ENCODE results near the gene SLC4A1AP.
"Not testable (repeated sequence)": the region's sequence is repeated elsewhere in the genome, so short reads cannot be mapped to it uniquely, and the experiment has no call there.

The SLC4A1AP gene, protein sequence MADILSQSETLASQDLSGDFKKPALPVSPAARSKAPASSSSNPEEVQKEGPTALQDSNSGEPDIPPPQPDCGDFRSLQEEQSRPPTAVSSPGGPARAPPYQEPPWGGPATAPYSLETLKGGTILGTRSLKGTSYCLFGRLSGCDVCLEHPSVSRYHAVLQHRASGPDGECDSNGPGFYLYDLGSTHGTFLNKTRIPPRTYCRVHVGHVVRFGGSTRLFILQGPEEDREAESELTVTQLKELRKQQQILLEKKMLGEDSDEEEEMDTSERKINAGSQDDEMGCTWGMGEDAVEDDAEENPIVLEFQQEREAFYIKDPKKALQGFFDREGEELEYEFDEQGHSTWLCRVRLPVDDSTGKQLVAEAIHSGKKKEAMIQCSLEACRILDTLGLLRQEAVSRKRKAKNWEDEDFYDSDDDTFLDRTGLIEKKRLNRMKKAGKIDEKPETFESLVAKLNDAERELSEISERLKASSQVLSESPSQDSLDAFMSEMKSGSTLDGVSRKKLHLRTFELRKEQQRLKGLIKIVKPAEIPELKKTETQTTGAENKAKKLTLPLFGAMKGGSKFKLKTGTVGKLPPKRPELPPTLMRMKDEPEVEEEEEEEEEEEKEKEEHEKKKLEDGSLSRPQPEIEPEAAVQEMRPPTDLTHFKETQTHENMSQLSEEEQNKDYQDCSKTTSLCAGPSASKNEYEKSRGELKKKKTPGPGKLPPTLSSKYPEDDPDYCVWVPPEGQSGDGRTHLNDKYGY

DNA sequence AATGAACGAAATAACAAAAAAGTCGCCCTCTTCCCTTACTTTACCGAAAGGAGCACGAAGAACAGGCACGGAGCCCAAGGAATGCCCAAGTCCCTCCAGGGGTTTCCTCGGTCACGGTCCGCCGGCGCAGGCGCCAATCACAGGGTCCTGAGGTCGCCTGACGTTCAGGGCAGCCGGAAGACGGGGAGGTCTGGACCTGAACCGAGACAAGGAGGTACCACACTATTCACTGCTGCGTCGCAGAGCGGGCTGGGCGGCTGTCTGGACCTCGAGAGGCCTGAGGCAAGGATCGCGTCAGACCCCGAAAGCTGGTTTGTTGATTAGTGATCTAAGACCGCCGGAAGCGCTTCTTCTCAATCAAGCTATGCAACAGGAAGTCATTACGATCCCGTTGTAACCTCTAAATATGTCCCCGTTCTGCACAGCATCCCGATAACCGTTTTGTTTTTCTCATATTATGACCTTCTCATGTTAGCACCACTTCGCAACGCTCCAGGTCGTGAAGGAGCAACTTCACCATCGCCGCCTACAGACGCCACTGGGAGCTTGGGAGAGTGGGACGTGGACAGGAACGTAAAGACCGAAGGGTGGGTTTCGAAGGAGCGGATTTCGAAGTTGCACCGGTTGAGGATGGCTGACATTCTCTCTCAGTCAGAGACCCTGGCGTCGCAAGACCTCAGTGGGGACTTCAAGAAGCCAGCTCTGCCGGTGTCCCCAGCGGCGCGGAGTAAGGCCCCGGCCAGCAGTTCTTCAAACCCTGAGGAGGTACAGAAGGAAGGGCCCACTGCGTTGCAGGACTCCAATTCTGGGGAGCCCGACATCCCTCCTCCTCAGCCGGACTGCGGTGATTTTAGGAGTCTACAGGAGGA is at the start of gene SLC4A1AP, which contains the start of gene SUPT7L:
Gene SLC4A1AP, plus strand, starts transcription at position 605 of the 869 bp plus-strand sequence. Its CDS starts 26 bp downstream, at position 631.
Gene SUPT7L, minus strand, starts transcription at position 330 of the 869 bp plus-strand sequence. CDS start 1,422 bp downstream, outside the sequence.
- peak; percentile 91 for DNase-seq

DNA sequence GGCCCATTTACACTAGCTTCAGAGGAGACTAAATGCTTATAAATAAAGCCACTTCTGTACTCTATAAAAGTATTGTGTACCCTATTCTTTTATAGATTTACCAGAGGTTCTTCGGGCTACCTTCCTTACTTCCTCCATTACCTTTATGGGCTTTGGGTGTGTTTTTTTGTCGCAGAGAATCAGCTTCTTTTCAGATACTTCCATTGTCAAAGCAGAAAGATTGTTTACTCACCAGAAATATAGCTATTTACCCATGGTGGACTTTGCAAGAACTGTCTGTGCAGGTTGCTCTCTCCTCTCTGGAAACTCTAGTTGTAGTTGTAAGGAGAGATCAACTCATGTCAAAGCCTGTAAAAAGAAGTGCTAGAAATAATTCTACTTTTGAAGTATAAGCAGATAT is 49.7 kb upstream of the SLC4A1AP start:
- DNase-seq, result no peak

DNA sequence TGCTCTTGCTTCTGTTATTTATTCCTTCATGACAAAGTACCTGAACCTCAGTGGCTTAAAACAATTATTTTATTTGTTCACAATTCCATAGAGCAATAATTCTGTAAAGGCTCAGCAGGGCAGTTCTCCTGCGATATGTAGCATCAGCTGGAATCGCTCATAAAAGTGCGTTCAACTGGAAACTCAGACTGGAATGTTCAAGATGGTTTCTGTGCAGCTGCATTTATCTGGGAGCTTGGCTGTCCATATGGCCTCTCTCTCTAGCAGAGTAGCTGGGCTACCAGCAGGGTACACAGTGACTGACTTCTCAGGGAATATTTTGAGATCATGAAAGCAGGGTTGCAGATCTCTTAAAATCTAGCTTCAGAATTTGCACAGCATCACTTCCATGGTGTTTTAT is 48.4 kb upstream of the SLC4A1AP start:
- DNase-seq, result no peak

DNA sequence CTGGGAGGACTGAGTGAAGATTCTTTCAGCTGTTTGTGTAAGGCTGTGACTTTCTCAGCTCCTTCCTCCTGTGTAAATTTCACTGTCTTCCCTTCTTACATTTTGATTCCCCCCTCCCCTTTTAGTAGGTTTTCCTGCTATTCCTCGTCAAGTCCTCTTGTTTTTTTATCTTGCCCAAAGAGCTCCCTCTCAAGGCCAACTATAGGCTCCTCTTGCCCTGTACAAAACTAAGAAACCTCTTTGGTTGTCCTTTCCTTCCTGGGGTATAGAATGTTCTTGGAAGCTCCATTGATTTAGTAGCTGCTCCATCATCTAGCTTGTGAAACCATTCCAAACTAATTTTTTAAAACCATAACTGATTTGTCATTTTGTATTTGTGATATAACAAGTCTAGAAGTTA is 42.2 kb upstream of the SLC4A1AP start:
- no peak for DNase-seq

DNA sequence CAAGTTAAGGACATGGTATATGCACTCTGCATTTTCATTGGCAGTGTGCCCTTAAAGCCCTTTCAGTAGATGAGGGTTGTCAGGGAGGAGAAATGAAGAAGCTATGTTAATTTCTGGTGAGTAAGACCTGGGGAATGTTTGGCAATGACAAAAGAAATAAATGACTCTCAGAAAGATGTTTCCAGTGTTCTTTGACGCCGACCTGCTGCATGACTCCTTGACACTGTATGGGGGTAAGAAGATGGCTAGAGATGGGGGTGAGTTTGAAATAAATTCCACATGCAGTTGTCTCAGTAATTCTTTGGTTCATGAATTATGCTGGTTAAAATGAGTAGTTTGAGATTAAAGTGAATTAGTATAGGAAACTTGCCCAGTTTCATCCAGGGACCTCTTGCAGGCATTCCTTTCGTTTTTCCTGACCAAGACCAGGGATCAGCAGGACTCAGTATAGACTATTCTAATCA is 40.7 kb upstream of the SLC4A1AP start:
- DNase-seq, result peak; percentile 59

DNA sequence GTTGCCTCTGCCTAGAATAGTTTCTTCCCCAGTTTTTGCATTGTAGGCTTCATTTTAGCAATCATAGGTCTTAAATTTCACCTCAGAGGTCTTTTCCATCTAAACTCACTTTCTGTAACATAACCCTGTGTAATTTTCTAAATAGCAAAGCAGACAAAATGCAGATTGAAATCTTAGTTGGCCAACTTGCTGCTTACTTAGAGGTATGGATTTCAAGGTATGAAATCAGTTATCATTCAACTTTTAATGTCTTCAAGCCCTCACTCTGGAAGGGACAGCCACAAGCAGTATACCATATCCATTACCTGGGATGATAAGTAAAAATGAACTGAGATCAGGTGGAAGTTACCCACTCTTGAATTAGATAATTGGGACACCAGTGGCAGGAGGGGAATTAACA is 38.7 kb upstream of the SLC4A1AP start:
- no peak for DNase-seq

DNA sequence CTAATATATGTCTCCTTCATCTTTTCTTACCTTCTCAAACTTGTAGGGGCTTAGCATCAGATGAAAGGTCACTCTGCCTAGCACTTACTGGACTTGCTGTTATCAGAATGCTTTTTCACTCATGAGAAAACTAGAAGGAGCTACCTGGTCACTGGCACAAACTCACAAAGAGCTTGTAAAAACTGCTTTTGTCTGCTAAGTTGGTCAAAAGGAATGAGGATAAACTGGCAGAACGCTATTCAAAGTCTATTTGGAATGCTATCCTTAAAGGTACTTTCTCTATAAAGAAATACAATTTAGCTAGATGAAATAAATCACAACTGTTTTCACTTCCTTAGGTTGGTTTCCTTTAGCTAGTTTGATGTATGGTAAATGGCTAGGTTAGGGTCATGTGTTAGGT is 37.4 kb upstream of the SLC4A1AP start:
- DNase-seq, result not testable (repeated sequence)

DNA sequence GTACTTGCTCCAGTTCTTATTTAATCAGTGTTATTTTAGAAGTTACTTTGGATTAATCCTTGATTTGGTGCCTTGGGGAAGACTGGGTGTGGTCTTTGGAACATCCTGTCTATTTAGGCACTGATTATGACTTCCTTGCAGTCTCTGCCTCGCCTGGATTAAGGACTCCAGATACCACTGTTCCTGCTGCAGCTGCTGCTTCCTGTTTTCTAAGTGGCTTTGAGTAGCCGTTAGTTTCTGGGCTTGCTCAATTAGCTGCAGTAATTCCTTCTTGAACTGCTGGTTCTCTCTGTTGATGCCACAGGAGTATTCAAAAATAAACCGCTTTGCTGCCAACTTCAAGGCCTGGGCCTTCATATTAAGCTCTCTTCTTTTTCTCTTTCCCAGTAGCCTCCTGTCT is 36.8 kb upstream of the SLC4A1AP start:
- DNase-seq, result not testable (repeated sequence)

DNA sequence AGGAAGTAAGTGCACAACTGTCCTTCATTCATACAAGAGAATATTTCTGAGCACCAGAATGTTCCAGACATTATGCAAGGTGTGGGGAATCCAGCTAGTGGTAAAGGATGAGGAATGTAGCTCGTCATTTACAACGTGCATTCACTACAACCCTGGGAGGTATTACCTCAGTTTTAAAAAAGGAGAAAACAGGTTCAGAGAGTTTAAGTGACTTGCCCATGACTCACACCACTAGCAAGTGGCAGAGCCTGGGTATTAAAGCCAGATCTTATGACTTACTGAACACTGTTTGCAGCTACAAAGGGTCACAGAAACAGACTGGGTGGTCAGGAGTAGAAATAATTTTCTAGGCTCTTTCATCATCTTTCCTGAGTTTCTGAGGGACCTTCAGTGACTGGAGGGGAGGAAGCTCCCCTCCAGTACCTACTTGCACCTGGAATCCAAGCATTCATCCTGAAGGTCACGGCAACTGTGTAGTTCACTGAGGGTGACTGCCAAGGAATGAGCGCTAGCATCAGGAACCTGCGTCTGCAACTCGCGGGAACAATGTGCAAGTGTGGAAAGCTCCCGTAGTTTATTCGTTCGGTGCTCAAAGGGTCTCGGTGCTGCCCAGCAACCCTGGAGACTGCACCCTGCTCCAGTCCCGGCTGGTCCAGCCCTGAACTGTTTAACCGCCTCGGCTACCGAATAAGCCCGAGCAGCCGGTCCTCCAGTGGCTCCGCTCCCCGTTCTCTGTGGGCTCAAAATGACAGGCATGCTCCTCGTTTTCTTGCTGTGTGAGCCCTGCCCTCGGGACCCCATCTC is 35.5 kb upstream of the SLC4A1AP start:
- peak; percentile 62 for DNase-seq

DNA sequence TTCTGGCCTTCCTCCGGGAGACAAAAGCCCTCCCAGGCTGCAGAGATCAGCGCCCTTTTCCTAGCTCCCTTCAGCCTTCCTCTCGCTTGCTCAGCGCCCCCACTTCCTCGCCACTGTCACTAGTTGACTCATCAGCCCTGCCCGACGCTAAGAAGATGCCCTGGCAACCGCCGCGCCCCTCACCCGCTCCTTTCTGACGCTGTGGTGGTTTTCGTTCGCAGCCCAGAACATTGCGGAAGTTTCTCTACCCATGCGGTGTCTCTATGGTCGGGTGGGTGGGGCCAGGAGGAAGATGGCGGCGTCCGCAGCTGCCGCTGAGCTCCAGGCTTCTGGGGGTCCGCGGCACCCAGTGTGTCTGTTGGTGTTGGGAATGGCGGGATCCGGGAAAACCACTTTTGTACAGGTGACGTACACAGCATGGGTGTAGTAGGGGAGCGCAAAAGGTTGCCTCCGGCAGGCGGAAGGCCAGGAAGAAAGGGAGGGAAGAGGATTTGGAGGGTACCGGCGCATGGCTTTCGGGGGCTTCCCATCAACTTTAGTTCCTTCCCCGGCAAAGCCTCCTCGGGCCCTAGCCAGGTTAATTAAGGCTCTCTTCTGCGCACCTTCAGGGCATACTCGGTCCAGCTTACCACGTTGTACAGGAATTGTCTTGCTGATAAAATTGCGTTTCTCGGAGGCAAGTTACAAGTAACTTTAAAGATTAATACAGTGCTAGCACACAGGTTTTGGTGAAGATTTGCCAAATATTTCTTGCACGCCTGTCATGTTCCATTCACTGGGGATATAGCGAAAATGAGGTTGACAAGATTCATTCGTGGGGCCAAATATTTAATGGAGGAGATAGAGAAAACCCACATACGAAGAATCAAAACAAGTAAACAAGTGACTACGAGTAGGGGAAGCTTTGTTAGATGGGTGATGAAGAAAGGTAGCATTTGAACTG is 34.7 kb upstream of the SLC4A1AP start, which contains the start of the genes CCDC121 and GPN1:
Gene CCDC121, minus strand, starts transcription at position 246 of the 943 bp plus-strand sequence. CDS start 1,213 bp downstream, outside the sequence.
Gene GPN1, plus strand, starts transcription at position 284 of the 943 bp plus-strand sequence. Its CDS starts 9 bp downstream, at position 293.
- DNase-seq, result peak; percentile 92

DNA sequence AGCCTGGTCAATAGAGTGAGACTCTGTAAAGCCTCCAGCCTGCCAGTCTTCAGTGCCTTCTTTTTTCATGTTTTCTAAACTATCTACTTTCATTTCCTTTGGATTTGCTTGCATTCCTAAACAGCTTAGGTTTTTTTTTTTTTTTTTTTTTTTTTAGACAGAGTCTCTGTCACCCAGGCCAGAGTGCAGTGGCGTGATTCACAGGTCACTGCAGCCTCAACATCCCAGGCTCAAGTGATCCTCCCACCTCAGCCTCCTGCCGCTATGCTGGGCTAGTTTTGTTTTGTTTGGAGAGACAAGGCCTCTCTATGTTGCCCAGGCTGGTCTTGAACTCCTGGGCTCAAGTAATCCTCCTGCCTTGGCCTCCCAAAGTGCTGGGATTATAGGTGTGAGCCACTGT is 33.4 kb upstream of the SLC4A1AP start:
- not testable (repeated sequence) for DNase-seq

DNA sequence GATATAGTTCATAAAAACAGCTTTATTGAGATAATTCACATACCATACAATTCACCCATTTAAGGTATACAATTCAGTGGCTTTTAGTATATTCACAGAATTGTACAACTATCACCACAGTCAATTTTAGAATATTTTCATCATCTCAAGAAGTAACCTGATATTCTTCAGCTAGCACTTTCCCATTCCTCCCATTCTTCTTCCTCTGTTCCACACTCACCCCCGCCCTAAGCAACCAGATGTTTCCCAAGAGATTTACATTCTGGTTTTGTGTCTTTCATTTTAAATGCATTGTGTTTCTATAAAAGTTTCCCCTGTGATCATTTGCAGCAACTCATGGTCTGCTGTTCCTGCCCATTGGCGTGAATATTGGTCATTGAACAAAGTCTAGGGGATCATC is 29.4 kb upstream of the SLC4A1AP start:
- DNase-seq, result no peak

DNA sequence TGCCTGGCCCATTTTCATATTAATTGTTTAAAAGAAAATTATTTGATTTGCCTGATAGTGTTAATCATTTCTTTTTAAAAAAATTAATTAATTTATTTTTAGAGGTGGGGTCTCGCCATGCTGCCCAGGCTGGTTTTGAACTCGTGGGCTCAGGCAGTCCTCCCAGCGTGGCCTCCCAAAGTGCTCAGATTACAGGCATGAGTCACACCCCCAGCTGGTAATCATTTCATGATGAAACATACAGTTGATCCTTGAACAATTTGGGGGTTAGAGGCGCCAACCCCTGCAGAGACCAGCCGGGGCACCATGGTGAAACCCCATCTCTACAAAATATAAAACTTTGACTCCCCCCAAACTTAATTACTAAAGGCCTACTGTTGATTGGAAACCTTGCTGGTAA is 26.9 kb upstream of the SLC4A1AP start:
- DNase-seq, result no peak

DNA sequence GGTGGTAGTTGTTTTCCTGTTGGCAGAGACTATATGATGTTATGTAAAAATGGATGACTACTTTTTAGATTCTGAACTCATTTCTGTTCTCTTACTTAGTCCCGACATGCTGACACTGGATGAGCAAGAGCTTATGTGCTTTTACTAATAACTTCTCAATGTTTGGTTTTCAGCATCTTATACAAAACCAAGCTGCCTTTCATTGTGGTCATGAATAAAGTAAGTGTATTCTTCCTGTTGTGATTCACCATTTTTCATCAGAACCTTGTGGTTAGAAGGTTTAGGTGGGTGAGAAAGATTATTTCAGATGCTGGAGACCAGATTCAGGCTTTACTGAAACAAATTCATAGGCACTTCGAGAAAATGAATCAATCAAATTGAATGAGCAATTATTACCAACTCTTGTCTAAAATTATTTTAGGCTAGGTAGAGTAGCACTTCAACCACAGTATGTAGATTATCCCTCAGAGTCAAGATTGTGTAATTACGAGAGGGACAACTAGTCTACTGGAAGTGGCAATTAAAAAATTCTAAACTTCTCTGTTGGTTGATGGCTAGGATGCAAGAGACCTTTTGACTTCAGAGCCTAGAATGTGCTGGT is 25.6 kb upstream of the SLC4A1AP start:
- no peak for DNase-seq

DNA sequence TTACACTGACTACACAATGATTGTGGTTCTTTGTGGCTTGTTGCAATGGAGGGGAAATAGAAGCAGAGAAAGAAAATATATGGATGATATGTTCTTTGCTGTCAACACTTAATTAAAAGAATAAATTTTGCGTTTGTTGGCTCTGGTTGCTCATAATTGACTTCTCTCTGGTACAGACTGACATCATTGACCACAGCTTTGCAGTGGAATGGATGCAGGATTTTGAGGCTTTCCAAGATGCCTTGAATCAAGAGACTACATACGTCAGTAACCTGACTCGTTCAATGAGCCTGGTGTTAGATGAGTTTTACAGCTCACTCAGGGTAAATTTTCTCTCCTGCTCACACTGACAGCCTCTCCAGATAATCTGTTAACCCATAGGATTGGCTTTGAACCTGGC is 25.0 kb upstream of the SLC4A1AP start:
- DNase-seq, result no peak

DNA sequence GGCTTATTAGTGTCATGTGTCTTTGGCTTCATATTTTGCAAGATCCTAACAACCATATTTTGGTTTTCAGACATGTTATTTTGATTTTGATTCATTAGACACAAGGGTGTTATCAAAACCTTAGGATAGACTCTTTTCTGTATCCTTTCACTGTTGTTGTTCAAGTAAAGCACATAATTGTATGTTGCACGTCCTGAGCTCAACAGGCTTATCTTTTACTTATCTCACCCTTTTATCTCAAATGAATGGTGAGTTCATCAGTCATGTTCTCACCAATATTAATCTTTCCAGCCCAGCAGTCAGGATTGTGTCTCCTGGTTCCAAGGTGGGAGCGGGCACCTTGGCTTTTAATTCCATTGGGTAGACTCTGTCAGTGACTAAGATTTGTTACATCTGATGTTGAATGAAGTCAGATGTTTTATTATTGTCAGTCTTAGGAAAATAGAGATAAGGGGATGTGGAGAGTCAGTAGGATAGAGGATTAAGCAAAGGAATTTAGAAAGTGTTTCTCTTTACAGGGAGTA is 22.9 kb upstream of the SLC4A1AP start:
- no peak for DNase-seq

DNA sequence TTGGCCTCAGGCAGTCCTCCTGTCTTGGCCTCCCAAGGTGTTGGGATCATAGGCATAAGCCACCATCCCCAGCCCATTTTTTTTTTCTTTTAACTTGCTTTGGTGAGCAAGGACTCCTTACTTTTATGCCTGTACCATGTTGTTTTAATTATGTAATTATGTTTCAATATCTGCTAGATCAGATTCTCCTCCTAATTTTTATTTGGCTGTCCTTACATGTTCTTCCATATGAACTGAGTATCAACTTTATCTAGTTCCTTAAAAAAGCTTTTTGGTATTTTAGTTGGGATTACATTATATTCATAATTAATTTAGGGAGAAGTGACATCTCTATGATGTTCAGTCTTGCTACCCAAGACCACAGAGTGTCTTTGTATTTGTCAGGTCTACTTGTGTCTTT is 18.5 kb upstream of the SLC4A1AP start:
- DNase-seq, result no peak

DNA sequence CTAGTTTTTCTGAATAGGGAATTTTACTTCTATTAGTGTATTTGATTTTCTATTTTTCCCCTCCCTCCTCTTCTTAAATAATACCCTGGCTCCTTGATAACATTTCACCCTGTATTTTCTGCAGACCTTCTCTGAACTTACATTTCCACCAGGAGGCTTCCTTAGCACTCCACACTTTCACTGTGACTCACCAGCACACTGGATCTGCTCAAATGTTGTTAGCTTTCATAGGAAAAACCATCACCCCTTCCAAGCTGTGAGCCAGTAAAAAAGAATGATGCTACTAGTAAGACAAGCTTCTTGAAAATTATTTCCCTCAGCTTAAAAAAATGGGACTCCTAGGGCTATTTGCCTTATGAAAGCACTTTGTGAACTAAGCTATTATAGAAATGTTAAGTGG is 16.4 kb upstream of the SLC4A1AP start:
- no peak for DNase-seq

DNA sequence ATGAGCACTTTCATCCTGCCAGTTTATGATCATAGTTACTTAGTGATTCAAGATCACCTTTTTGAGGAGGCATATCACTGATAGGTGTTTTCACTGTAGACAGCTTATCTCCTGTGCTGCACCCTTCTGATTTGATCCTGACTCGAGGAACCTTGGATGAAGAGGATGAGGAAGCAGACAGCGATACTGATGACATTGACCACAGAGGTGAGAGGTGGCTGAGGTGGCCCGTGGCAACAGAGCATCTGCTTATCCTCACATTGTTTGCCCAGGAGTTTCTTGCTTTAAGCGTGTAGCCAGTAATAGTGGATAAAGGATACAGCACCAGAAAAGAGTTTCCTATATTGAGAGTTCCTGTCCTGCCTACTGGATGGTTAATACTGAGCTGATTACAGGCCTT is 16.0 kb upstream of the SLC4A1AP start:
- DNase-seq, result no peak

DNA sequence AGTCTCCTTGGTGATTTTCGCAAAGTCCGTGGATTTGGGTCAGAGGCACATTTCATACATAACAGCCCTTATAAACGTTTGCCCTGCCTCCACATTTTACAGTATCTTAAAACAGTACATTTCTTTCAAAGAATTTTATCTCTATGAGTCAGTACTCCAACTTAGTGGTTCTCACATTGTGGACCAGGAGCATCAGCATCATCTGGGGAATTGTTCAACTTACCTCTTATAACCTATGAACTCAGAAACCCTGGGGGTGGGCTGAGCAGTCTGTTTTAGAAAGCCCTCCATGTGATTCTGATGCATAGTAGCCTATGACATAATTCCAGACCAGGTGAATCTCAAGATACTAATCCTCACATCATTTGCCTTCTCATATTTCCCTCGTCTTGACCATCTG is 12.6 kb upstream of the SLC4A1AP start:
- no peak for DNase-seq
